Lower leg skin (tissue), 3 donors: Measurements from ENCODE around the gene AMH.

Source experiments
- CTCF ChIP-seq, 3 donors: fragments of 450-650 bp; IDR thresholded peaks; one replicate each; pipeline ENCODE4 v1.5.1; 2016; ENCODE audit warnings: antibody characterized with exemption in 3 of 3, mild to moderate bottlenecking in 3 of 3, moderate library complexity in 2 of 3
- POLR2A ChIP-seq, 2 donors: fragments of 450-650 bp; IDR thresholded peaks; one replicate each; pipeline ENCODE4 v1.6.1; 2016 to 2017; ENCODE audit warnings: antibody characterized with exemption in 2 of 2, mild to moderate bottlenecking in 1 of 2, moderate library complexity in 1 of 2

GRCh38 chr19:2212861-2213711 lies 36.0 kb upstream of the AMH start:
- TF ChIP-seq CTCF (IDR thresholded peaks at IDR 0.05) = no peak
- no peak for TF ChIP-seq POLR2A (IDR thresholded peaks at IDR 0.05)
